Sigmoid colon (tissue), 4 donors: ENCODE data around the gene FSTL4.
"Not testable (repeated sequence)": the region's sequence is repeated elsewhere in the genome, so short reads cannot be mapped to it uniquely, and the experiment has no call there.

Experiments
- CTCF ChIP-seq, 4 experiments: fragments of 450-650 bp in 3 of 4; fragments of 200-600 bp in 1 of 4; IDR thresholded peaks; one replicate each; pipeline ENCODE4 v1.5.1; 2016 to 2019; ENCODE audit warnings: antibody characterized with exemption in 4 of 4, mild to moderate bottlenecking in 3 of 4, moderate library complexity in 2 of 4
- POLR2A ChIP-seq, 2 donors: fragments of 450-650 bp; IDR thresholded peaks; one replicate each; pipeline ENCODE4 v1.6.1; 2016; ENCODE audit warnings: antibody characterized with exemption in 2 of 2, mild to moderate bottlenecking in 2 of 2, moderate library complexity in 2 of 2
- POLR2AphosphoS5 ChIP-seq, 4 donors: sonication (generic); formaldehyde crosslinking; IDR thresholded peaks; one replicate each; pipeline ENCODE4 v1.6.1; 2017; ENCODE audit warnings: antibody characterized with exemption in 4 of 4

DNA sequence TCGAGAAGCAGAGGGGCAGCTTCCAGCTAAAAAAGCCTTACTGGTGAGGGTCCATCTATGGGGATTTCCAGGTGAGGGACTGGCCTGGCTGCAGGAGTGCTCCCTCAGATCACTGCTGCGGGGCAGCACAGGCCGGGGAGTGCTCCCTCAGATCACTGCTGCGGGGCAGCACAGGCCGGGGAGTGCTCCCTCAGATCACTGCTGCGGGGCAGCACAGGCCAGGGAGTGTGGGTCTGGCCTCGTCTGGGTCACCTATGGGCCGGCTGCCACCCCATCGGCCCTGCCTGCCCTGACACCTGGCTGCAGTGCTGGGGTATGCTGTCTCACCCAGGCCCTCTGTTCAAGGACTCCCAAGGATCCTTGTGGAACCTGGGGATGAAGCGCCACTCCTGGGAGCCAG, 167.1 kb downstream of the FSTL4 start:
- not testable (repeated sequence) for TF ChIP-seq POLR2A, CTCF, POLR2AphosphoS5 (IDR thresholded peaks at IDR 0.05)
